ENCODE data around the gene LIPF.

Gene LIPF

GRCh38 chr10:88640186-88640585 is 24.1 kb upstream of the LIPF start:
- TF ChIP-seq, protein P1, sequence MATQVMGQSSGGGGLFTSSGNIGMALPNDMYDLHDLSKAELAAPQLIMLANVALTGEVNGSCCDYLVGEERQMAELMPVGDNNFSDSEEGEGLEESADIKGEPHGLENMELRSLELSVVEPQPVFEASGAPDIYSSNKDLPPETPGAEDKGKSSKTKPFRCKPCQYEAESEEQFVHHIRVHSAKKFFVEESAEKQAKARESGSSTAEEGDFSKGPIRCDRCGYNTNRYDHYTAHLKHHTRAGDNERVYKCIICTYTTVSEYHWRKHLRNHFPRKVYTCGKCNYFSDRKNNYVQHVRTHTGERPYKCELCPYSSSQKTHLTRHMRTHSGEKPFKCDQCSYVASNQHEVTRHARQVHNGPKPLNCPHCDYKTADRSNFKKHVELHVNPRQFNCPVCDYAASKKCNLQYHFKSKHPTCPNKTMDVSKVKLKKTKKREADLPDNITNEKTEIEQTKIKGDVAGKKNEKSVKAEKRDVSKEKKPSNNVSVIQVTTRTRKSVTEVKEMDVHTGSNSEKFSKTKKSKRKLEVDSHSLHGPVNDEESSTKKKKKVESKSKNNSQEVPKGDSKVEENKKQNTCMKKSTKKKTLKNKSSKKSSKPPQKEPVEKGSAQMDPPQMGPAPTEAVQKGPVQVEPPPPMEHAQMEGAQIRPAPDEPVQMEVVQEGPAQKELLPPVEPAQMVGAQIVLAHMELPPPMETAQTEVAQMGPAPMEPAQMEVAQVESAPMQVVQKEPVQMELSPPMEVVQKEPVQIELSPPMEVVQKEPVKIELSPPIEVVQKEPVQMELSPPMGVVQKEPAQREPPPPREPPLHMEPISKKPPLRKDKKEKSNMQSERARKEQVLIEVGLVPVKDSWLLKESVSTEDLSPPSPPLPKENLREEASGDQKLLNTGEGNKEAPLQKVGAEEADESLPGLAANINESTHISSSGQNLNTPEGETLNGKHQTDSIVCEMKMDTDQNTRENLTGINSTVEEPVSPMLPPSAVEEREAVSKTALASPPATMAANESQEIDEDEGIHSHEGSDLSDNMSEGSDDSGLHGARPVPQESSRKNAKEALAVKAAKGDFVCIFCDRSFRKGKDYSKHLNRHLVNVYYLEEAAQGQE (IDR thresholded peaks at IDR 0.05; ENCODE audit: low read depth) = no peak
- no peak for TF ChIP-seq RAD21 (IDR thresholded peaks at IDR 0.05; ENCODE audit: low read depth)
- TF ChIP-seq YY1 (IDR thresholded peaks at IDR 0.05; ENCODE audit: low read depth) = no peak
- TF ChIP-seq FOXM1 (IDR thresholded peaks at IDR 0.05; ENCODE audit: borderline replicate concordance, low read depth) = no peak
- no peak for TF ChIP-seq NFIC (IDR thresholded peaks at IDR 0.05)
- TF ChIP-seq MAX (IDR thresholded peaks at IDR 0.05) = no peak
- no peak for TF ChIP-seq EGR1 (IDR thresholded peaks at IDR 0.05)
- no peak for TF ChIP-seq CEBPB (IDR thresholded peaks at IDR 0.05)
- TF ChIP-seq CREB1 (IDR thresholded peaks at IDR 0.05; ENCODE audit: low read depth) = no peak
- TF ChIP-seq EP300 (IDR thresholded peaks at IDR 0.05; ENCODE audit: borderline replicate concordance) = no peak
- no peak for TF ChIP-seq TEAD4 (IDR thresholded peaks at IDR 0.05)
- TF ChIP-seq ZBTB7A (IDR thresholded peaks at IDR 0.05; ENCODE audit: low read depth) = no peak
- TF ChIP-seq, protein P2, sequence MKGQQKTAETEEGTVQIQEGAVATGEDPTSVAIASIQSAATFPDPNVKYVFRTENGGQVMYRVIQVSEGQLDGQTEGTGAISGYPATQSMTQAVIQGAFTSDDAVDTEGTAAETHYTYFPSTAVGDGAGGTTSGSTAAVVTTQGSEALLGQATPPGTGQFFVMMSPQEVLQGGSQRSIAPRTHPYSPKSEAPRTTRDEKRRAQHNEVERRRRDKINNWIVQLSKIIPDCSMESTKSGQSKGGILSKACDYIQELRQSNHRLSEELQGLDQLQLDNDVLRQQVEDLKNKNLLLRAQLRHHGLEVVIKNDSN (IDR thresholded peaks at IDR 0.05) = no peak
- no peak for TF ChIP-seq TCF12 (IDR thresholded peaks at IDR 0.05; ENCODE audit: low read depth)
- no peak for TF ChIP-seq TAF1 (IDR thresholded peaks at IDR 0.05; ENCODE audit: low read depth)

DNA sequence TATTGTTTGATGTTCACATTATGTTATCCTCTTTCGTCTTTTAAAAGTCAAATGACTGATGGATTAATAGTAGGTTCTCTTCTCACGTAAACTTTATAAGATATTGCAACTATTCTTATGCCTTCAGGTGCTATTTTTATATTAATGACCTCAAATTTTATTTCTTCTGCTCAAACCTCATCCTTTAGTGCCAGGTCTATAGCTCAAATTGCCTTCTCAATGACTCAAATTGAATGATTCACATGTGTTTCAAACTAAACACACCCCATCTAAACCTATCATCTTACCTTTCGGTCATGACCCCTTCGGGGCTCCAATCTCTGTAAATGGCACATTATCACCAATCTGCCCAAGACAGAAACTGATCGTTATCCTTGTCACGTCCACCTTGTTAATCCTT is 22.0 kb upstream of the LIPF start:
- TF ChIP-seq, protein P2 (IDR thresholded peaks at IDR 0.05) = no peak
- TF ChIP-seq, protein P1 (IDR thresholded peaks at IDR 0.05; ENCODE audit: low read depth) = no peak
- no peak for TF ChIP-seq FOXM1 (IDR thresholded peaks at IDR 0.05; ENCODE audit: borderline replicate concordance, low read depth)
- no peak for TF ChIP-seq ZBTB7A (IDR thresholded peaks at IDR 0.05; ENCODE audit: low read depth)
- TF ChIP-seq RAD21 (IDR thresholded peaks at IDR 0.05; ENCODE audit: low read depth) = no peak
- no peak for TF ChIP-seq TEAD4 (IDR thresholded peaks at IDR 0.05)
- TF ChIP-seq TCF12 (IDR thresholded peaks at IDR 0.05; ENCODE audit: low read depth) = no peak
- TF ChIP-seq TAF1 (IDR thresholded peaks at IDR 0.05; ENCODE audit: low read depth) = no peak
- TF ChIP-seq YY1 (IDR thresholded peaks at IDR 0.05; ENCODE audit: low read depth) = no peak
- no peak for TF ChIP-seq CREB1 (IDR thresholded peaks at IDR 0.05; ENCODE audit: low read depth)

GRCh38 chr10:88642963-88643362 is 21.3 kb upstream of the LIPF start:
- TF ChIP-seq EP300 (IDR thresholded peaks at IDR 0.05; ENCODE audit: borderline replicate concordance) (no peak), MAX (IDR thresholded peaks at IDR 0.05) (no peak), ZBTB7A (IDR thresholded peaks at IDR 0.05; ENCODE audit: low read depth) (no peak), FOXM1 (IDR thresholded peaks at IDR 0.05; ENCODE audit: borderline replicate concordance, low read depth) (no peak)
- TF ChIP-seq, protein P2 (IDR thresholded peaks at IDR 0.05) = no peak
- TF ChIP-seq, protein P1 (IDR thresholded peaks at IDR 0.05; ENCODE audit: low read depth) = no peak

- TF ChIP-seq CEBPB (IDR thresholded peaks at IDR 0.05) (no peak), EP300 (IDR thresholded peaks at IDR 0.05; ENCODE audit: borderline replicate concordance) (no peak), YY1 (IDR thresholded peaks at IDR 0.05; ENCODE audit: low read depth) (no peak), CREB1 (IDR thresholded peaks at IDR 0.05; ENCODE audit: low read depth) (no peak), MAX (IDR thresholded peaks at IDR 0.05) (no peak), RAD21 (IDR thresholded peaks at IDR 0.05; ENCODE audit: low read depth) (no peak), FOXM1 (IDR thresholded peaks at IDR 0.05; ENCODE audit: borderline replicate concordance, low read depth) (no peak), ZBTB7A (IDR thresholded peaks at IDR 0.05; ENCODE audit: low read depth) (no peak), TAF1 (IDR thresholded peaks at IDR 0.05; ENCODE audit: low read depth) (no peak), NFIC (IDR thresholded peaks at IDR 0.05) (no peak), EGR1 (IDR thresholded peaks at IDR 0.05) (no peak), TCF12 (IDR thresholded peaks at IDR 0.05; ENCODE audit: low read depth) (no peak), TEAD4 (IDR thresholded peaks at IDR 0.05) (no peak)
- TF ChIP-seq, protein P1 (IDR thresholded peaks at IDR 0.05; ENCODE audit: low read depth) = no peak
- TF ChIP-seq, protein P2 (IDR thresholded peaks at IDR 0.05) = no peak
Measured at GRCh38 chr10:88647061-88647615, 17.1 kb upstream of the LIPF start.

Measured in Ishikawa (cell line).